Cardiac fibroblast (primary cell): ENCODE results near the gene NAV2.

Experiments used
- DNase-seq, 2 donors: peaks; one replicate each; pipeline versions ENCODE4 v3.0.0 to v3.0.0-alpha.2; 2010; ENCODE audit warnings: low read depth in 2 of 2
- H3K4me3 ChIP-seq, 2 donors: replicated peaks in 1 of 2; 1 replicate in 1 of 2; 2 replicates in 1 of 2; pipeline ENCODE4 v1.5.1; 2011; ENCODE audit warnings: low read depth in 2 of 2, low read length in 2 of 2, mild to moderate bottlenecking in 2 of 2, moderate library complexity in 1 of 2
- TF ChIP-seq, protein P1 (sequence below): IDR thresholded peaks from one replicate; pipeline ENCODE4 v1.5.1; 2011; ENCODE audit warnings: low read depth, mild to moderate bottlenecking, low read length, inconsistent platforms

NAV2 gene

DNA sequence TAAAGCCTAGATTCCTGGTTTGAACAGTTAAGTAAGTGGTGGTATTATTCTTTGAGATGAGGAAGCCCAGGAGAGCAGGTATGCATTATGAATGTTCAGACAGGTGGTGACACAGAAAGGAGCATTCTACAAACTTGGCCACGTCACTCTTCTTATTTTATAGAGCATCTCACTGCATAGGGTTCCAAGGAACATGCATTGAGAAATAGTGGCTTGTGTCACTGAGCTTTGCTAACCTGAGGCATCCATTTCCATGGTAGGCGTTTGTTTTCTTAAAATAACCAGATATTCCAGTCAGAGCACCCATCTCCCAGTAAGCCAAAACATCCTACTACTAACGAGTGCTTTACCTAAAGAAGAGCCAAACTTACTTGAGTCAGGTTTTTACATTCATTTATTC, 169.7 kb downstream of the NAV2 start:
- H3K4me3 ChIP-seq, result no peak overlapping the region
- TF ChIP-seq, protein P1, sequence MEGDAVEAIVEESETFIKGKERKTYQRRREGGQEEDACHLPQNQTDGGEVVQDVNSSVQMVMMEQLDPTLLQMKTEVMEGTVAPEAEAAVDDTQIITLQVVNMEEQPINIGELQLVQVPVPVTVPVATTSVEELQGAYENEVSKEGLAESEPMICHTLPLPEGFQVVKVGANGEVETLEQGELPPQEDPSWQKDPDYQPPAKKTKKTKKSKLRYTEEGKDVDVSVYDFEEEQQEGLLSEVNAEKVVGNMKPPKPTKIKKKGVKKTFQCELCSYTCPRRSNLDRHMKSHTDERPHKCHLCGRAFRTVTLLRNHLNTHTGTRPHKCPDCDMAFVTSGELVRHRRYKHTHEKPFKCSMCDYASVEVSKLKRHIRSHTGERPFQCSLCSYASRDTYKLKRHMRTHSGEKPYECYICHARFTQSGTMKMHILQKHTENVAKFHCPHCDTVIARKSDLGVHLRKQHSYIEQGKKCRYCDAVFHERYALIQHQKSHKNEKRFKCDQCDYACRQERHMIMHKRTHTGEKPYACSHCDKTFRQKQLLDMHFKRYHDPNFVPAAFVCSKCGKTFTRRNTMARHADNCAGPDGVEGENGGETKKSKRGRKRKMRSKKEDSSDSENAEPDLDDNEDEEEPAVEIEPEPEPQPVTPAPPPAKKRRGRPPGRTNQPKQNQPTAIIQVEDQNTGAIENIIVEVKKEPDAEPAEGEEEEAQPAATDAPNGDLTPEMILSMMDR, result no peak
- DNase-seq, result no peak

DNA sequence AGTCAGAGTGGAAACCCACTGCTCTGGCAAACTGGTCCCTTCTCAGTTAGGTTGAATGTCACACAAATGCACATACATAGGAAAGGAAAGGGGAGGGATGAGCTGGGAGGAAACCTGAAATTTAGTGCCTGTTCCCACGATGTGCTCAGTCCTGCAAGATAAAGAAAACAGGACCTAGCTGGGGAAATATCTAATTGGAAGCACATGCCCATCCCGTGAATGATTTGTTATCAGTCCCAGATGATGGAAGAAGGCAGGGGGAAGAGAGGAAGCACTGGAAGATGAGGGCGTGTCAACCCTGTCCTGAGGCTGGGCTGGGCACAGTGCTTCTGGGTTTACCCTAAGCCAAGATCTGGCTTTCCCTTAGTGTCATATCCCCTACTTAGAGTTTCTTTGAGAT, 173.9 kb downstream of the NAV2 start:
- TF ChIP-seq, protein P1, result no peak
- DNase-seq, result no peak
- no peak overlapping the region for H3K4me3 ChIP-seq

DNA sequence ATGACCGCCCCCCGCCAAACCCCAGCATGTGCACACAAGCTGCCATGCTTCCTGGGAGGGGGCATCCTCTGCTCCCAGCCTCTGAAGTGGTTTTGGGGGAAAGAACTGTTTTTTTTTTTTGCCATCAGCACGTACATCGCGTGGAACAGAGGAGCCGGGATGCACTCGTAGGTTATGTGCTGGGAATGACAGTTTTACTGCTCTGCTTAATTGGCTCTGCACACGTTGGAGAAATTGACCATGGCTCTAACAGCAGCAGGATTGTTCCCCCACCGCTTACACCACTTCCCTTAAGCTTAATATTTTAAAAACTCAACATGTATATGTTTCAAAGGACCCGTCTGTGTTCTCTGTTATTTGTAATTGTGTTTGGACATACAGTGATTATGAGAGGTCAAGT, 175.2 kb downstream of the NAV2 start:
- DNase-seq, result no peak
- H3K4me3 ChIP-seq, result no peak overlapping the region
- TF ChIP-seq, protein P1, result no peak

DNA sequence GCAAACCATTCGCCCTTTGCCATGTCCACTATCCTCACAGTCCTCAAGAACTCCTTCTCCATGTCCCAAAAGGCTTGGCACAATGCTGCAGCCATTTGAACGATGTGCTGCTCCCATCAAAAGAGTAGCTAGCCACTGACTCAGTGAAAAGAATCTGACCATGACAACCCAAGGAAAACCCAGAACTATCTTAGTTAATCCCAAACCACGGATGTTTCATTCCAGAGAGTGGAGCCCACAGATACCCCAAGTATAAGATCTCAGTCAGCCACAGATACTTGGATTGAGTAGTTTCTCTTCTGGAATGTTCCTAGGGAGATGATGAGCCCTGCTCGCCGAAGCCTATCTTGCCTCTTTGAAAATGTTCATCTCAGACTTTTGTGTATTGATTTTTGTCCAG, 176.9 kb downstream of the NAV2 start:
- TF ChIP-seq, protein P1, result no peak
- no peak overlapping the region for H3K4me3 ChIP-seq
- DNase-seq, result no peak

DNA sequence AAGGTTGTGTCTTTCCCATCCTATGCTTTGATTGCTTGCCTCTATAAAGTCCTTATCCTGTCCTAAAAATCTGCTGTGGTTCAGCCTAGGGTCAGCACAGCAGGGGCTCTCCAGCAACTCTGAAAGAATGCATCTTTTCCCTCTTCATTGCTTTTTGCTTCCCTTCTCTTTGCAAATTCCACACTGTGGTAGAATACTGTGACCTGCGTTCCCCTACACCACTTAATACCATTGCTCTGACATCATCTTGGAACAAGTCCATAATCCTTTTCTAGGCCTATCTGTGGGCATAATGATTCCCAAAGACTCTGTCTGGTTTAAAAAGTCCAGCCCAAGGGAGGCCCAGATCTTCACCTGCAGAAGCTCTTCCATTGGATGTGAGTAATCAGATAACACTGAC, 177.7 kb downstream of the NAV2 start:
- TF ChIP-seq, protein P1, result no peak
- DNase-seq, result peak; percentile 74 to 75
- no peak overlapping the region for H3K4me3 ChIP-seq

DNA sequence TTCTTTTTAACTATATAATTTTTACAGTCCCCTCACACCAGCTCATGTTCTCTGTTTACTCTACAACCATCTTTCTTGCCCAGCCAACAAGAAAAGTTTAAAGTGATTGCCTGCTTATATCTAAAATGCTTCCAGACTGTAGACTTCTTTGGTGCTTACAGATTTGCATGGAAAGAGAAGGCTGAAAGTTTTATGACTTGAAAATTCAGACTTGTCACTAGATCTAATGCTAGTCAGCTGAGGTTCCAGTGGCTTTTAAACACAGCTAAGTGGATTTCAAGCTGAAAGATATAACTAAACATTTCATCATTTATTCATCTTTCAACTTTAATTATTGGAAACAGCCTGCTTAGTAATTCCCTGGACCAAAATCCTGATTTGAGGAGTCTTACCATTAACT, 178.4 kb downstream of the NAV2 start:
- TF ChIP-seq, protein P1, result no peak
- no peak for DNase-seq

DNA sequence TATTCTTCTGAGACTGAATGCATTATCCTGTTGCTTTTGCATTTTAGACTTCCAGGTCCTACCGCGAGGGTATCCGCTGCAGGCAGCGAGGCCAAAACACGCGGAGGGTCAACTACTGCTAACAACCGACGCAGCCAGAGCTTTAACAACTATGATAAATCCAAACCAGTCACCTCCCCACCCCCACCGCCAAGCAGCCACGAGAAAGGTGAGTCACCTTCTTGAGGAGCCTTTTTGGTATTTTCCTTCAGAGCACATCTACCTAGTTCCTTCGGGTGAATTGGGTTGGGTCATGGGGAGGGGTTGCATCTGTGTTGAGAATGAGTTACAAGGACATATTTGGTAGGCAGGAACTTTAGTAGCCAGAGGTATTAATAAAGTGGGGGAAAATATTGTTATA, 179.8 kb downstream of the NAV2 start:
- DNase-seq, result peak in 1 of 2 donors; percentile 37
- TF ChIP-seq, protein P1, result no peak
- H3K4me3 ChIP-seq, result no peak overlapping the region

More for the DNA sequence above, 178.4 kb downstream of the NAV2 start:
- no peak overlapping the region for H3K4me3 ChIP-seq
